Activated CD8-positive, alpha-beta T cell treated with anti-CD3 and anti-CD28 coated beads for 36 hours (primary cell): Measurements from ENCODE around the gene SMTN. TPM values are rescaled to one million over a fixed set of nuclear protein-coding genes. Genes with fewer than 3 reads are reported as not detected.

Source experiments
- ATAC-seq: fragments of 200-7000 bp; cut with Tn5 transposase; one replicate; pipeline ENCODE4 v1.10.0; 2021; ENCODE audit warnings: mild to moderate bottlenecking, moderate library complexity
- CTCF ChIA-PET: fragments of 350-600 bp; sonication (Branson Sonifier 250); formaldehyde crosslinking; loops from one replicate; lab custom pipeline; 2021; ENCODE audit warnings: antibody characterized with exemption; lab: Charles Lee
- POLR2A ChIA-PET: fragments of 350-600 bp; sonication (Branson Sonifier 250); formaldehyde crosslinking; loops from one replicate; lab custom pipeline; 2021; ENCODE audit warnings: antibody characterized with exemption; lab: Charles Lee
- DNase-seq: peaks from one replicate; pipeline ENCODE4 v3.0.0-alpha.2; 2020
- H3K27ac Mint-ChIP-seq: one replicate; pipeline ENCODE4 v1.8.0; 2021; ENCODE audit warnings: mild to moderate bottlenecking, mixed read lengths
- H3K27me3 Mint-ChIP-seq: one replicate; pipeline ENCODE4 v1.8.0; 2021; ENCODE audit warnings: mixed read lengths
- H3K36me3 Mint-ChIP-seq: one replicate; pipeline ENCODE4 v1.8.0; 2021; ENCODE audit warnings: low read depth, mixed read lengths
- H3K4me1 Mint-ChIP-seq: one replicate; pipeline ENCODE4 v1.8.0; 2021; ENCODE audit warnings: low read depth, mixed read lengths
- H3K4me3 Mint-ChIP-seq: one replicate; pipeline ENCODE4 v1.8.0; 2021; ENCODE audit warnings: mild to moderate bottlenecking, moderate library complexity, mixed read lengths
- H3K9me3 Mint-ChIP-seq: one replicate; pipeline ENCODE4 v1.8.0; 2021; ENCODE audit warnings: mixed read lengths
- intact Hi-C: fragments of 100-400 bp; cut with micrococcal nuclease; formaldehyde crosslinking; loops from one replicate; pipeline ENCODE4 v1.10.0; 2022
- total RNA-seq, 2 experiments: library from RNA; stranded (reverse); gene quantifications; one replicate each; pipeline ENCODE4 v1.2.3, GENCODE V29; 2021
- TF ChIP-seq, protein P1 (sequence below): fragments of 200-600 bp; IDR thresholded peaks from one replicate; pipeline ENCODE4 v1.8.0; 2022; ENCODE audit warnings: antibody characterized with exemption, mild to moderate bottlenecking

SMTN gene
- total RNA-seq, 2 experiments from 2014 or later, result 32.0 to 36.3 TPM

DNA sequence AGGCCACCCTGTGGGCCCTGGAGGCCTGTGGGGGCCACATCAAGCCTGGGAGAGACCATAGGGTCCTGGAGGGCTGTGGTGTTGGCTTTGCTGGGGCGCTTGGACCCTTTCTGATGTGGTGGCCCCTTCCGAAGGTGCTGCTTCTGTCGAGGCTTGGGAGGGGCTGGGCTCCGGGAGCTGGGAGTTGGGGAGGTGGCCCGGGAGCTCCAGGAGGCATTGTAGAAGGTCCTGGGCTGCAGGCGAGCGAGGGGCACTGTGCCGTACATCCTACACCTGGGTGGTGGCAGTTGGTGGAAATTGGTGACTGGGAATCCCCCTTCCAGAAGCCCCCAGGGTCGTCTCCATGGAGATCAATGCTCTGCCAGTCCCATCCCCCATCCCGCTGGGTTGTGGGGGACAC, 56.6 kb downstream of the SMTN start:
- TF ChIP-seq, protein P1, sequence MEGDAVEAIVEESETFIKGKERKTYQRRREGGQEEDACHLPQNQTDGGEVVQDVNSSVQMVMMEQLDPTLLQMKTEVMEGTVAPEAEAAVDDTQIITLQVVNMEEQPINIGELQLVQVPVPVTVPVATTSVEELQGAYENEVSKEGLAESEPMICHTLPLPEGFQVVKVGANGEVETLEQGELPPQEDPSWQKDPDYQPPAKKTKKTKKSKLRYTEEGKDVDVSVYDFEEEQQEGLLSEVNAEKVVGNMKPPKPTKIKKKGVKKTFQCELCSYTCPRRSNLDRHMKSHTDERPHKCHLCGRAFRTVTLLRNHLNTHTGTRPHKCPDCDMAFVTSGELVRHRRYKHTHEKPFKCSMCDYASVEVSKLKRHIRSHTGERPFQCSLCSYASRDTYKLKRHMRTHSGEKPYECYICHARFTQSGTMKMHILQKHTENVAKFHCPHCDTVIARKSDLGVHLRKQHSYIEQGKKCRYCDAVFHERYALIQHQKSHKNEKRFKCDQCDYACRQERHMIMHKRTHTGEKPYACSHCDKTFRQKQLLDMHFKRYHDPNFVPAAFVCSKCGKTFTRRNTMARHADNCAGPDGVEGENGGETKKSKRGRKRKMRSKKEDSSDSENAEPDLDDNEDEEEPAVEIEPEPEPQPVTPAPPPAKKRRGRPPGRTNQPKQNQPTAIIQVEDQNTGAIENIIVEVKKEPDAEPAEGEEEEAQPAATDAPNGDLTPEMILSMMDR, result no peak
- H3K9me3 Mint-ChIP-seq, result no peaks in the 10 kb centered on the region
- no peaks in the 10 kb centered on the region for H3K4me1 Mint-ChIP-seq
- intact Hi-C loops, result no loop called here
- H3K4me3 Mint-ChIP-seq, result no peak overlapping the region
- POLR2A ChIA-PET, result no interaction called here
- ATAC-seq (no peak), DNase-seq (no peak)
- H3K27me3 Mint-ChIP-seq, result no peaks in the 10 kb centered on the region
- no peaks in the 10 kb centered on the region for H3K36me3 Mint-ChIP-seq
- no peak overlapping the region for H3K27ac Mint-ChIP-seq
- CTCF ChIA-PET, result no interaction called here

DNA sequence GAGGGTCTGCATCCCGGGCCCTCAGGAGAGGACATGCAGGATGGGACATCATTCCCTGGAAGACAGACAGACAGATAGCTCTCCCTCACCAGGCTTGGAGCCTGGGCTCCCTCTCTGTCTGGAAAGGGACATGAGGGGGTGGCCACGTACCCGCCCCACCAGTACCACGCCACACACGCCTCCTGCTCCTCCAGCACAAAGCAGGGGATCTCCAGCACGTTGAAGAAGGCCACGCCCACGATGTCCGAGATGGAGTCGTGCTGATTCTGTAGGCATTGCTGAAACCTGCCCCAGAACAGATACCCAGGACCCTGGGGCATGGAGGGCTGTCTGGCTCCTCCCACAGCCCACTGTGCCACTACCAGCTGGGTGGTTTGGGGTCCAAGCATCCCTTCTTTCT, 57.0 kb downstream of the SMTN start:
- Mint-ChIP-seq H3K9me3 (no peaks in the 10 kb centered on the region), H3K27me3 (no peaks in the 10 kb centered on the region), H3K4me3 (no peak overlapping the region), H3K4me1 (no peaks in the 10 kb centered on the region), H3K36me3 (no peaks in the 10 kb centered on the region), H3K27ac (no peak overlapping the region)
- POLR2A ChIA-PET, result interaction anchor here (0.6 kb wide), 1 partner anchor 101 kb away, joined by 3 read pairs; no protein-coding TSS in a partner anchor
- TF ChIP-seq, protein P1, result no peak
- CTCF ChIA-PET, result no interaction called here
- intact Hi-C loops, result no loop called here
- no peak for DNase-seq
- no peak for ATAC-seq

DNA sequence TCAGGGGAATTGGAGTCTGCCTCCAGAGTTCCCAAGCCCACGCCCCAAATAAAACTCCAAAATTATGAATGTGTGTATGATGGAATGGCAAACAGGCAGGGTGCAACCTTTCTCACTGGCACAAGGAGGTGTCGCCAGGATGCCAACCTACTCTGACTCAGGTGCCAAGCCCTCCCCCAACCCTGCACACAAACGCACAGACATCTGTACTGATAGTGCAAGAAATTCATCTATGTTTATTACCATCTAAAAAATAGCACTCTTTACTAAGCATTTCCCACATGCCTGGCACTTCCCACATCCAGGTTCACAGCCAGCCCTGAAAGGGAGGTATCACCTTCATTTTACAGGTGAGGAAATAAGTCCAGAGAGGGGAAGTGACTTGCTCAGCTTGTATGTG, 57.9 kb downstream of the SMTN start:
- no peak for DNase-seq
- no peak for ATAC-seq
- Mint-ChIP-seq H3K36me3 (no peaks in the 10 kb centered on the region), H3K27me3 (no peaks in the 10 kb centered on the region), H3K4me1 (no peaks in the 10 kb centered on the region), H3K27ac (no peak overlapping the region), H3K4me3 (no peak overlapping the region), H3K9me3 (no peaks in the 10 kb centered on the region)
- POLR2A ChIA-PET, result interaction anchor here (1.1 kb wide), 1 partner anchor 72 kb away, joined by 3 read pairs; no protein-coding TSS in a partner anchor
- intact Hi-C loops, result no loop called here
- TF ChIP-seq, protein P1, result no peak
- CTCF ChIA-PET, result no interaction called here

- intact Hi-C loops, result no loop called here
- TF ChIP-seq, protein P1, result no peak
- H3K27me3 Mint-ChIP-seq, result no peaks in the 10 kb centered on the region
- H3K4me3 Mint-ChIP-seq, result no peak within 1 kb of the TSS
- H3K9me3 Mint-ChIP-seq, result peaks cover 7% of the 10 kb centered on the region
- H3K4me1 Mint-ChIP-seq, result no peaks in the 10 kb centered on the region
- CTCF ChIA-PET, result interaction anchor here (1.2 kb wide), 1 partner anchor 133 kb away, joined by 3 read pairs; no protein-coding TSS in a partner anchor
- POLR2A ChIA-PET, result interaction anchor here (1.1 kb wide), 1 partner anchor 71 kb away, joined by 3 read pairs; no protein-coding TSS in a partner anchor
- ATAC-seq (no peak), DNase-seq (no peak)
- H3K36me3 Mint-ChIP-seq, result no peaks in the 10 kb centered on the region
- H3K27ac Mint-ChIP-seq, result no peak within 1 kb of the TSS
Observed at GRCh38 chr22:31139866-31140716, 59.0 kb downstream of the SMTN start, which contains the start of gene PLA2G3. PLA2G3 (minus strand) TSS chr22:31140508; CDS start chr22:31140354, 154 bp downstream.

- TF ChIP-seq, protein P1, result no peak
- H3K27ac Mint-ChIP-seq, result no peak overlapping the region
- no peaks in the 10 kb centered on the region for H3K4me1 Mint-ChIP-seq
- H3K9me3 Mint-ChIP-seq, result peaks cover 7% of the 10 kb centered on the region
- ChIA-PET CTCF (interaction anchor here (1.2 kb wide), 1 partner anchor 132 kb away, joined by 3 read pairs; no protein-coding TSS in a partner anchor), POLR2A (no interaction called here)
- ATAC-seq (no peak), DNase-seq (no peak)
- H3K36me3 Mint-ChIP-seq, result no peaks in the 10 kb centered on the region
- H3K4me3 Mint-ChIP-seq, result no peak overlapping the region
- intact Hi-C loops, result no loop called here
- H3K27me3 Mint-ChIP-seq, result no peaks in the 10 kb centered on the region
Observed at GRCh38 chr22:31140746-31141145, 59.6 kb downstream of the SMTN start.
